Ramos (cell line): ENCODE measurements around the gene PDE6H.

Source experiments
- in situ Hi-C: fragments of 300-500 bp; cut with MboI; formaldehyde crosslinking; loops from one replicate; pipeline ENCODE4 v1.14.3; 2022; ENCODE audit warnings: low sequenced_read_pairs; ENCODE audit not compliant: unreplicated experiment

Gene PDE6H

GRCh38 chr12:14963520-14963919 is 9.3 kb upstream of the PDE6H start:
- in situ Hi-C loops = loop anchor here (25.0 kb wide), 1 partner anchor 701 kb away; no protein-coding TSS in a partner anchor

GRCh38 chr12:14964406-14964805 is 8.4 kb upstream of the PDE6H start:
- in situ Hi-C loops = loop anchor here (25.0 kb wide), 1 partner anchor 702 kb away; no protein-coding TSS in a partner anchor

GRCh38 chr12:14965221-14965620 is 7.6 kb upstream of the PDE6H start:
- in situ Hi-C loops = loop anchor here (25.0 kb wide), 1 partner anchor 703 kb away; no protein-coding TSS in a partner anchor

GRCh38 chr12:14968478-14968877 is 4.4 kb upstream of the PDE6H start:
- in situ Hi-C loops = loop anchor here (25.0 kb wide), 1 partner anchor 706 kb away; no protein-coding TSS in a partner anchor

- in situ Hi-C loops = loop anchor here (25.0 kb wide), 1 partner anchor 708 kb away; no protein-coding TSS in a partner anchor
Observed at GRCh38 chr12:14970473-14970872, 2.4 kb upstream of the PDE6H start.

GRCh38 chr12:14974633-14975032 is 1.8 kb downstream of the PDE6H start:
- in situ Hi-C loops = loop anchor here (25.0 kb wide), 1 partner anchor 712 kb away; no protein-coding TSS in a partner anchor

GRCh38 chr12:14975457-14975856 is 2.6 kb downstream of the PDE6H start:
- in situ Hi-C loops = no loop called here

- in situ Hi-C loops = no loop called here
Observed at GRCh38 chr12:14976658-14977057, 3.8 kb downstream of the PDE6H start.

GRCh38 chr12:14979468-14979867 is 6.6 kb downstream of the PDE6H start:
- in situ Hi-C loops = no loop called here

GRCh38 chr12:14981049-14981448 is 8.2 kb downstream of the PDE6H start:
- in situ Hi-C loops = no loop called here

GRCh38 chr12:14982562-14982961 is 9.7 kb downstream of the PDE6H start:
- in situ Hi-C loops = no loop called here

- in situ Hi-C loops = no loop called here
Observed at GRCh38 chr12:14982991-14983390, 10.1 kb downstream of the PDE6H start.

GRCh38 chr12:14984036-14984435 is 11.2 kb downstream of the PDE6H start:
- in situ Hi-C loops = no loop called here

GRCh38 chr12:14984766-14985285 is 12.0 kb downstream of the PDE6H start:
- in situ Hi-C loops = no loop called here

GRCh38 chr12:14986449-14986848 is 13.6 kb downstream of the PDE6H start:
- in situ Hi-C loops = no loop called here

- in situ Hi-C loops = no loop called here
Observed at GRCh38 chr12:14988035-14988434, 15.2 kb downstream of the PDE6H start.

- in situ Hi-C loops = no loop called here
Observed at GRCh38 chr12:14989790-14990189, 16.9 kb downstream of the PDE6H start.

- in situ Hi-C loops = no loop called here
Observed at GRCh38 chr12:14991069-14991468, 18.2 kb downstream of the PDE6H start.

- in situ Hi-C loops = no loop called here
Observed at GRCh38 chr12:14992673-14993072, 19.8 kb downstream of the PDE6H start.

- in situ Hi-C loops = no loop called here
Observed at GRCh38 chr12:14993117-14993516, 20.3 kb downstream of the PDE6H start.

- in situ Hi-C loops = no loop called here
Observed at GRCh38 chr12:14993537-14994266, 20.9 kb downstream of the PDE6H start.

- in situ Hi-C loops = loop anchor here (5.0 kb wide), 1 partner anchor 147 kb away; no protein-coding TSS in a partner anchor
Observed at GRCh38 chr12:14994610-14995009, 21.8 kb downstream of the PDE6H start.
